ENCODE results near the gene KCNJ11. TPM values are rescaled to one million over a fixed set of nuclear protein-coding genes. Genes with fewer than 3 reads are reported as not detected.

The KCNJ11 gene
- total RNA-seq, 1 experiment from 2014 or later: 7.5 TPM

- DNase-seq (ENCODE audit: low read depth, low spot score): no peak
- ATAC-seq: peak; percentile 85
- H2AFZ ChIP-seq (ENCODE audit: low read depth, low read length, poor library complexity, severe bottlenecking): no peak overlapping the region
- H3K9ac ChIP-seq (ENCODE audit: low read length): no peak overlapping the region
- ChIA-PET POLR2A (no interaction called here), RAD21 (ENCODE audit: low non-redundant PET in 1 of 2, low total read pairs in 2 of 2, uncharacterized antibody in 2 of 2, unreplicated experiment in 2 of 2) (no interaction called here), CTCF (no interaction called here)
- no peaks in the 10 kb centered on the region for H3K9me3 ChIP-seq (ENCODE audit: control insufficient read depth in 1 of 2, insufficient read depth in 1 of 2, low read depth in 1 of 2, low read length in 2 of 2)
- no TSS peak for BruUV-seq (replicated peaks)
- H3K4me3 ChIP-seq (replicated peaks in 1 of 2; ENCODE audit: low read depth in 1 of 2, low read length in 2 of 2): no peak overlapping the region
- no peak for TF ChIP-seq SRF (IDR thresholded peaks at IDR 0.05; ENCODE audit: low read depth)
- peak; percentile 81 for TF ChIP-seq MAX (IDR thresholded peaks at IDR 0.05)
- TF ChIP-seq JUND (IDR thresholded peaks at IDR 0.05): peak; percentile 14; the same call in 1 of the 2 replicates
- no peaks in the 10 kb centered on the region for H4K20me1 ChIP-seq (ENCODE audit: insufficient read depth)
- no peaks in the 10 kb centered on the region for H3K36me3 ChIP-seq (ENCODE audit: control insufficient read depth in 1 of 2, insufficient read depth in 2 of 2, low read length in 2 of 2)
- H3K9me2 ChIP-seq (ENCODE audit: insufficient read depth): no peaks in the 10 kb centered on the region
- intact Hi-C loops (cut with micrococcal nuclease): no loop called here
- H3K27me3 ChIP-seq (ENCODE audit: insufficient read depth, low read length): peaks cover 37% of the 10 kb centered on the region
- H3K4me2 ChIP-seq (ENCODE audit: low read length): no peak overlapping the region; the same call in 1 of the 2 replicates
- H3K4me1 ChIP-seq (ENCODE audit: control insufficient read depth in 1 of 2, insufficient read depth in 2 of 2, low read length in 2 of 2): peaks cover 0 to 8% of the 10 kb centered on the region in 2 experiments; a peak in 2 of 4 replicates
- no peaks in the 10 kb centered on the region for H3K79me2 ChIP-seq (ENCODE audit: insufficient read depth, low read length)
- H3K27ac ChIP-seq (ENCODE audit: low read depth, low read length): no peak overlapping the region
Observed at GRCh38 chr11:17423533-17424310, 35.3 kb upstream of the KCNJ11 start.

- ChIA-PET POLR2A (no interaction called here), RAD21 (ENCODE audit: low non-redundant PET in 1 of 2, low total read pairs in 2 of 2, uncharacterized antibody in 2 of 2, unreplicated experiment in 2 of 2) (no interaction called here), CTCF (no interaction called here)
- no peak overlapping the region for H3K4me3 ChIP-seq (replicated peaks in 1 of 2; ENCODE audit: low read depth in 1 of 2, low read length in 2 of 2)
- H3K9me2 ChIP-seq (ENCODE audit: insufficient read depth): no peaks in the 10 kb centered on the region
- DNase-seq (ENCODE audit: low read depth, low spot score) (no peak), ATAC-seq (no peak)
- no peaks in the 10 kb centered on the region for H3K9me3 ChIP-seq (ENCODE audit: control insufficient read depth in 1 of 2, insufficient read depth in 1 of 2, low read depth in 1 of 2, low read length in 2 of 2)
- no peaks in the 10 kb centered on the region for H4K20me1 ChIP-seq (ENCODE audit: insufficient read depth)
- no peaks in the 10 kb centered on the region for H3K79me2 ChIP-seq (ENCODE audit: insufficient read depth, low read length)
- intact Hi-C loops (cut with micrococcal nuclease): no loop called here
- H2AFZ ChIP-seq (ENCODE audit: low read depth, low read length, poor library complexity, severe bottlenecking): no peak overlapping the region
- no peak for TF ChIP-seq CEBPB (IDR thresholded peaks at IDR 0.05; ENCODE audit: low read depth)
- TF ChIP-seq POLR2A (IDR thresholded peaks at IDR 0.05; ENCODE audit: borderline replicate concordance, extremely low read depth, insufficient read depth, insufficient read length): no peak
- no peak for TF ChIP-seq YY1 (IDR thresholded peaks at IDR 0.05; ENCODE audit: extremely low read depth, insufficient replicate concordance, low read depth, low read length)
- TF ChIP-seq SIN3A (IDR thresholded peaks at IDR 0.05; ENCODE audit: low read depth): no peak
- H3K9ac ChIP-seq (ENCODE audit: low read length): no peak overlapping the region
- H3K36me3 ChIP-seq (ENCODE audit: control insufficient read depth in 1 of 2, insufficient read depth in 2 of 2, low read length in 2 of 2): no peaks in the 10 kb centered on the region
- H3K27ac ChIP-seq (ENCODE audit: low read depth, low read length): no peak overlapping the region
- no TSS peak for BruUV-seq (replicated peaks)
- H3K27me3 ChIP-seq (ENCODE audit: insufficient read depth, low read length): peaks cover 52% of the 10 kb centered on the region
- peaks cover 0 to 8% of the 10 kb centered on the region in 2 experiments; a peak in 2 of 4 replicates for H3K4me1 ChIP-seq (ENCODE audit: control insufficient read depth in 1 of 2, insufficient read depth in 2 of 2, low read length in 2 of 2)
- no peak overlapping the region for H3K4me2 ChIP-seq (ENCODE audit: low read length)
Observed at GRCh38 chr11:17421781-17422180, 33.3 kb upstream of the KCNJ11 start.

Data from HCT116 (cell line).